OCI-LY3 (cell line): Measurements from ENCODE around the gene ISLR2.

Experiments used
- CTCF ChIP-seq: fragments of 200-600, 300-600 bp; sonication (generic); IDR thresholded peaks from 2 replicates; pipeline ENCODE4 v1.5.1; 2014; ENCODE audit warnings: antibody characterized with exemption, low read length, low read depth
- EZH2phosphoT487 ChIP-seq: fragments of 200-600 bp; shearing (Covaris generic); IDR thresholded peaks from 2 replicates; pipeline ENCODE4 v1.6.1; 2018; ENCODE audit warnings: antibody characterized with exemption, mixed run types, low read depth

GRCh38 chr15:74127954-74128784, 2.2 kb upstream of the ISLR2 start:
- TF ChIP-seq EZH2phosphoT487, result no peak
- no peak for TF ChIP-seq CTCF
